IPS-15b (cell line): ENCODE measurements around the gene ANKS1B.

Source experiments
- H3K27me3 ChIP-seq: one replicate; pipeline ENCODE4 v1.6.1; 2013; ENCODE audit warnings: low read length; ENCODE audit not compliant: control insufficient read depth, insufficient read depth
- H3K36me3 ChIP-seq: one replicate; pipeline ENCODE4 v1.6.1; 2013; ENCODE audit warnings: low read length; ENCODE audit not compliant: control insufficient read depth, insufficient read depth
- H3K4me1 ChIP-seq: one replicate; pipeline ENCODE4 v1.6.1; 2013; ENCODE audit warnings: mild to moderate bottlenecking, low read length; ENCODE audit not compliant: control insufficient read depth, insufficient read depth
- H3K4me3 ChIP-seq: one replicate; pipeline ENCODE4 v1.5.1; 2013; ENCODE audit warnings: low read depth, low read length
- H3K9ac ChIP-seq: one replicate; pipeline ENCODE4 v1.6.1; 2013; ENCODE audit warnings: low read depth, mild to moderate bottlenecking, low read length
- H3K9me3 ChIP-seq: one replicate; pipeline ENCODE4 v1.6.1; 2013; ENCODE audit warnings: mild to moderate bottlenecking, low read length; ENCODE audit not compliant: control insufficient read depth, insufficient read depth

ANKS1B gene

DNA sequence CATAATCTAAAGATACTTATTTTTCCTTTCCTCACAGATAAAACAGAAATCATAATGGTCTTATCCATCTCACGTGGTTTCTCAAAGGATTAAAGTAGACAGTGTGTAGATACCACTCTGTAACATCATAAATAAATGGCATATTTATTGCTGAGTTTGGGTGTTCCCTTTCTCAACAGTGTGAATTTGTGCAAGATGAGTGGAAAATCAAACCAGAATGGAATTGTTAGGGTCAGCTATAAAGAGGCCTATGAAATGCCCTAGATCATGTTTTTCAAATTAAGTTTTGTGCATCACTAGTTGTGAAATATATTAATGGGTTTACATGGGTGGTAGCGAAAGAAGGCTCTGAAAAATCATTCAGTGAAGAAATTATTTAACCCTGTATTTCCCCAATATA is 553.5 kb downstream of the ANKS1B start:
- Histone ChIP-seq H3K36me3 (no peaks in the 10 kb centered on the region), H3K4me1 (no peaks in the 10 kb centered on the region), H3K9ac (no peak overlapping the region), H3K4me3 (no peak overlapping the region), H3K9me3 (no peaks in the 10 kb centered on the region), H3K27me3 (no peaks in the 10 kb centered on the region)

DNA sequence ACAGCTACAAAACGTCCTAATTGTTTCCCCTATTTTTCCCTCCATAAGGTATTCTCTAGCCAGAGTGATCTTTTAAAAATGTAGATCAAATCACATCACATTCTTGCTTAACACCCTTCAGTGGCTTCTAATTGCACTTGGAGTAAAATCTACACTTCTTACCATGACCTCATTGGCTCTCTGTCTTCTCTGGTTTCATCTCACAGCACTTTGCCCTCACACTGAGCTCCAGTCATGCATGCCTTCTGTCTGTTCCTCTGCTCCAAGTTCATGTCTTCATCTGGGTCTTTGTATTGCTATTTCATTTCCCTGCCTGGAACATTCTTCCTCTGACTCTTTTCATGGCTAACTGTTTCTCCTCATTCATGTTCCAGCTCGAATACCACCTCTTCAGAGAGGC is 557.6 kb downstream of the ANKS1B start:
- no peaks in the 10 kb centered on the region for H3K9me3 ChIP-seq
- H3K27me3 ChIP-seq: no peaks in the 10 kb centered on the region
- no peak overlapping the region for H3K9ac ChIP-seq
- H3K4me1 ChIP-seq: no peaks in the 10 kb centered on the region
- no peaks in the 10 kb centered on the region for H3K36me3 ChIP-seq
- no peak overlapping the region for H3K4me3 ChIP-seq

DNA sequence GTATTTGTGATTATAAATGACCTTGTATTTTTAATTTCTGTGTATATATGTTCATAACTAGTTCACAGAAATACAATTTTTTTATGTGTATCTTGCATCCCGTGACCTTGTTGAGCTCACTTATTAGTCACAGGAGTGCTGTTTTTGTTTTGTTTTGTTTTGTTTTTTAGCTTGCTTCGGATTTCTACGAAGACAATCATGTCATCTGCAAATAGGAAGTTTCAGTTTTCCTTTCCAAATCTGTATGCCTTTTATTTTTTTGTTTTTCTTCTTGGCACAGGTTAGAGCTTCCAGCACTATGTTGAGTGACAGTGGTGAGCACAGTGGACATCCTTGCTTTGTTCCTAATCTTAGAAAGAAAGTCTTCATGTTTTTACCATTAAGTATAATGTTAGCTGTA is 566.4 kb downstream of the ANKS1B start:
- no peak overlapping the region for H3K9ac ChIP-seq
- no peaks in the 10 kb centered on the region for H3K4me1 ChIP-seq
- H3K4me3 ChIP-seq: no peak overlapping the region
- no peaks in the 10 kb centered on the region for H3K27me3 ChIP-seq
- no peaks in the 10 kb centered on the region for H3K36me3 ChIP-seq
- no peaks in the 10 kb centered on the region for H3K9me3 ChIP-seq

DNA sequence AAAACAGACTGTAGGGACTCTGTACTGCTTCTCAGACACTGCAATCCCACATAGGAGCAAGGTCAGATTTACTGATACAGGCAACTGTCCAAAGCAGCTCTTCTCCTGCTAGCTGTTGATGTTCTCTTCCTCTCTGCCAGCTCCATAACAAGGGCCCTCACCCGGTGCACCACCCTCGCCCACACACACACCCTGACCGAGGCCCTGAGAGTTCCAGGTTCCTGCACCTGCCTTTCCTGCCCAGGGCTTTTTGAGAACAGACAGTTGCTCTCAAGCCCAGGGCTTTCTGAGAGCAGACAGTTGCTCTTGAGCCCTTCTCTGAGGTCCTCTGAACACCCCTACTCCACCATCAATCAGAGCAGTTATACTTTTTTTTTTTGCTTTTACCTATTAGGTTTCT is 571.0 kb downstream of the ANKS1B start:
- Histone ChIP-seq H3K9me3 (no peaks in the 10 kb centered on the region), H3K27me3 (no peaks in the 10 kb centered on the region), H3K4me3 (no peak overlapping the region), H3K9ac (no peak overlapping the region), H3K36me3 (no peaks in the 10 kb centered on the region), H3K4me1 (no peaks in the 10 kb centered on the region)

DNA sequence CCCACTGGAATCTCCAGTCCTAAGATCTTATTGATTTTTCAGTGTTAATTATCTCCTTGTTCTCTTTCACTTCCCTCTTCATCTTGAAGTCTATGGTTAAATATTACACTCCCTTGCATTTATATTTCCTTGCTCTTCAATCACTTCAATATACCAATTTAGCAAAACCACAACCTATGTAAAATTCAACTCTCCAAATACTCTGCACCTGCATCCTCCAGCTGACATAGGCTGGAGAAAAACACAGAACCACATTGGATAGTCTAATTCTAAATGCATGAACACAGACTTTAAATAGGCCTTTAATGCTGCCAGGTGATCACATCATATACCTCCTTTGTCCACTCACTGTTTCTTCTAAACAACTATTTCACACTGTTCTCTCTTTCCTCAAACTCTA is 591.0 kb downstream of the ANKS1B start:
- Histone ChIP-seq H3K27me3 (no peaks in the 10 kb centered on the region), H3K9ac (no peak overlapping the region), H3K4me1 (no peaks in the 10 kb centered on the region)

DNA sequence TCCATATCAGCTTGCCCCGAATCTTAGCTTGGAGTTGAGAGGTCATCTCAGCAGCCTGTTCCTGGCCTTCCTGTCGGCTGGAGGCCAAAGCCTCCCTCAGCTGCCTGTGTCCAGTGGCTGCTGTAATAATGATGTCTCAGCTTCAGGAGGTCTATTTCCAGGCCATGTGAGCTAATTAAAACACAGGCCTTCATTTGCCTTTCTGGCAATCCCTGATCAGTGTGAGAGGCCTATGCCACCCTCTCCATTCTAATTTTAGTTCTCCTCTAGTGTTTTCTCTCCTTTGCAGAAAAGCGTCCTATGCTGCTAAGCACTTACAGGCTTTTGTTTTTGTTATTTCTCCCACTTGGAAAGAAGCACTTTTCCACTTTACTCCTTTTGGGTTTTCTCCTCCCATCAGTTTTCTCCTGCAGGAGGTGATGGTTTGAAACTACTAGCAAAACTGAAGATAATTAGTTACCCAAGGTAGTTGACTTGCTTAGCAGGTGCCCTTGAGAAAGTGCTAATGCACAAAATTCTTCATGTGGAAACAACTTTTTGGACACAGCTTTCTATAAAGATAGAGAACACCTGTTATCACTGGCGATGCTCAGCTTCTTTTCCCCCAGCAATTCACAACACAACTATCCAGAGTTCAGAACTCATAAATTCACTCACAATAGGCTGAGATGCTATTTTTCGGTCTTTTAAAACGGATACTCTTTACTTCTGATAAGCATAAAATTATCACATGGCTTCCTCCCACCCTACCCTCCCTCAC is 592.5 kb downstream of the ANKS1B start:
- H3K4me1 ChIP-seq: no peaks in the 10 kb centered on the region
- no peaks in the 10 kb centered on the region for H3K9me3 ChIP-seq
- H3K36me3 ChIP-seq: no peaks in the 10 kb centered on the region
- H3K9ac ChIP-seq: no peak overlapping the region
- H3K4me3 ChIP-seq: no peak overlapping the region
- no peaks in the 10 kb centered on the region for H3K27me3 ChIP-seq

More for the DNA sequence above, 591.0 kb downstream of the ANKS1B start:
- no peaks in the 10 kb centered on the region for H3K9me3 ChIP-seq
- H3K4me3 ChIP-seq: no peak overlapping the region
- no peaks in the 10 kb centered on the region for H3K36me3 ChIP-seq

DNA sequence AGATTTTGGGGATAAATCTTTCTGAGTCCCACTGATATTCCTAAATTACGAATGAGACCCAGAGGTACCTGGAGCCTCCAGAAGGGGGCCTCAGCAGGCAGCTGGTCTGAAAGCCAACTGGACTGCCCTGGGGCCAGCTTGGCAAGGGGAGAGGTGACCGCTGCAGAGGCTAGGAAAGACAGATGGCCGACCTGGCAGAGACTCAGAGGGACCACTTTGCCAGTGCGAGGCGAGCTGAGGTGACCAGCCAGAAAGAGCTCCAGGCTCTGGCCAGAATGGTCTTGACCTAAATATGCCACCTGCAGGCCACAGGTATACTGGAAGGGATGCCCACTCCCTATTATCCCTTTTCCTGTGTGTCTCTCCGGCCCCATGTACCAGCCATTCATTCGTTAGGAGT is 594.0 kb downstream of the ANKS1B start:
- Histone ChIP-seq H3K36me3 (no peaks in the 10 kb centered on the region), H3K27me3 (no peaks in the 10 kb centered on the region), H3K9ac (no peak overlapping the region), H3K4me3 (no peak overlapping the region), H3K9me3 (no peaks in the 10 kb centered on the region), H3K4me1 (no peaks in the 10 kb centered on the region)

DNA sequence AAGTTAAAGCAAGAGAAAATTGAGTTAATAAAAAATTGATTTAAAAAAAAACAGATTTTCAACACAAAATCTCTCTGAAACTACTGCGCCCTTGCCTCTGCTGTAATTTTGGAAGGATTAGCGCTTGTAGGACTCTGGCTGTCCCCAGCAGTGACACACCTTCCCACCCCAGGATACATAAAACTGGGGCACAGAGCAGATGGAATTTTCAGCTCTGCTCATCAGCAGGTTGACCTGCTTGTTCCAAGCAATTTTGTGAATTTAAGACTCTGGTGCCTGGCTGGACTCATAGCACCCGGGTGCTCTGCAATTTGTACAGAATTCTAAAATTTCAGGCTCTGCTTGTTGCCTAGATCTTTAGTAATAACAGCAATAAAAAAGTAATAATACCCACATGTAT is 595.0 kb downstream of the ANKS1B start:
- no peaks in the 10 kb centered on the region for H3K36me3 ChIP-seq
- no peak overlapping the region for H3K9ac ChIP-seq
- H3K4me3 ChIP-seq: no peak overlapping the region
- H3K4me1 ChIP-seq: no peaks in the 10 kb centered on the region
- no peaks in the 10 kb centered on the region for H3K9me3 ChIP-seq
- H3K27me3 ChIP-seq: no peaks in the 10 kb centered on the region

DNA sequence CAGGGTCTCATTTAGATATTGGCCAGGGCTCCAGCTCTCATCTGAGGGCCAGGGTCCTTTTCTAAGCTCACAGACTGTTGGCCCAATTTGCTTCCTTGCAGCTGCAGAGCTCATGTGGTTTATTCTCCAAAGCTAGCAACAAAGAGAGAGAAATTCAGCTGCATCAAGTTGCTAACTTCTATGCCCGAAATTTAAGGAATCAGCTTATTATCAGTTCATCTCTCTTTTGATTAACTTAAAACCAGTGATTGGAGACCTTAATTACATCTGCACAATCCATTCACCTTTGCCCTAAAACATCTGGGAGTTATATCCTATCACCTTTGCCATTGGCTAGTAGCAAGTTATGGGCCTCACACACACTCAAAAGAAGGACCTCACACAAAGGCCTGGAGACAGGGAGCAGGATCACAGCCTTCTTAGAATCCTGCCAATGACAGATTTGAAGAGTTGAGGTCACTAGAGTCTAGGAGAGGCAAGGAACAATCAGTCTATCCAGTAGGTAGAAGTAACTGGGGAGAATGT is 596.0 kb downstream of the ANKS1B start:
- no peaks in the 10 kb centered on the region for H3K4me1 ChIP-seq
- H3K27me3 ChIP-seq: no peaks in the 10 kb centered on the region
- no peak overlapping the region for H3K9ac ChIP-seq
- no peak overlapping the region for H3K4me3 ChIP-seq
- no peaks in the 10 kb centered on the region for H3K9me3 ChIP-seq
- H3K36me3 ChIP-seq: no peaks in the 10 kb centered on the region

DNA sequence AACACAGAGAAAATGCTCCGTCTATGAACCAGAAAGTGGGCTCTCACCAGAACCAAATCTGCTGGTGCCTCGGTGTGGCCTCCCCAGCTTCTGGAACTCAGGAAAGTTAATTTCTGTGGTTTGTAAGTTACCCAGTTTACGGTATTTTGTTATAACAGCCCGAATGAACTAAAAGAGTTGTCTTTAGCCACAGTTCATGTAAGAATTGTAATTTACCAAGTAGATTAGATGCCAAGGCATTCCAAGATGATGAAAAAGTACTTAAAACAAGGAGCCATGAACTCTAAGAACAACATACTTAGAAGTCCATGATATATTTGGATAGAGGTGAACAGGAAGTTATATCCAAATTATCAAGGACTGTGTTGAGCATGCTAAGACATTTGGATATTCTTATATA is 597.1 kb downstream of the ANKS1B start:
- H3K36me3 ChIP-seq: no peaks in the 10 kb centered on the region
- H3K27me3 ChIP-seq: no peaks in the 10 kb centered on the region
- no peaks in the 10 kb centered on the region for H3K9me3 ChIP-seq
- no peak overlapping the region for H3K4me3 ChIP-seq
- H3K4me1 ChIP-seq: no peaks in the 10 kb centered on the region
- H3K9ac ChIP-seq: no peak overlapping the region

DNA sequence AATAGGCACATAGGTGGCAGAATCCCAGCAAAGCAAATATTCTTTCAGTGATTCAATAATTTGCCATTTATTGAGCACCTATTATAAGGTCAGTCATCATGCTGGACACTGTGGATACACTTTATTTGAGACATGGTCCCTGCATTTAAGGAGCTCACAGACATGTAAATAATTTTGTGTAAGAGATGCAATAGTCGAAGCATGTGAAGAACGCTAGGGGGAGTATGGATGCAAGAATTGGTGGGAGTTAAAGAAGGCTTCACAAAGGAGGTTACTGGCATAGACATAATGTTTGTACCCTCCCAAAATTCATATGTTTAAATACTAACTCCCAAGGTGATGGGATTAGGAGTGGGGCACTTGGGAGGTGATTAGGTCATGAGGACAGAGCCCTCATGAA is 597.8 kb downstream of the ANKS1B start:
- Histone ChIP-seq H3K36me3 (no peaks in the 10 kb centered on the region), H3K4me3 (no peak overlapping the region), H3K9me3 (no peaks in the 10 kb centered on the region), H3K4me1 (no peaks in the 10 kb centered on the region), H3K27me3 (no peaks in the 10 kb centered on the region), H3K9ac (no peak overlapping the region)

DNA sequence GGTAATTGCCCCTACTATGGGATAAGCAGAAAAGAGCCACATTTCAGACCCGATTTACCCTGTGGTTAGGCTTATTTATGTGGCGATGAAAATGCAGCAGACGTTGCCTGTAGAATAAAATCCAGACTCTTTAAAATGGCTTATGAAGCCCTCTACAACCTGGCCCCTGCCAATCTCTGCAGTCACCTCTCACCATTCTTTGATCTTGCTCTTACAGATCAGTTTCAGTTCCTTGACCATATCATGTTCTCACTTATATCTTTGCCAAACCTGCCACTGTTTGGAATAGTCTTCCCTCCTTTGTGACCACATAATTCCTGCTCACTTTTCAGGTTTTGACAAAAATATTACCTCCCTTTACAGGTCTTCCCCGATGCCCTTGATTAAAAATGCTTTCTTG is 601.5 kb downstream of the ANKS1B start:
- no peaks in the 10 kb centered on the region for H3K36me3 ChIP-seq
- H3K4me1 ChIP-seq: no peaks in the 10 kb centered on the region
- no peaks in the 10 kb centered on the region for H3K9me3 ChIP-seq
- H3K27me3 ChIP-seq: no peaks in the 10 kb centered on the region
- no peak overlapping the region for H3K4me3 ChIP-seq
- no peak overlapping the region for H3K9ac ChIP-seq
